Adrenal gland (tissue), 12 donors: ENCODE results near the gene INSM1. TPM values are rescaled to one million over a fixed set of nuclear protein-coding genes. Genes with fewer than 3 reads are reported as not detected.

ENCODE experiments used
- DNase-seq, 7 donors: peaks; one replicate each; pipeline ENCODE4 v3.0.0-alpha.2; 2019 to 2020
- H3K27ac ChIP-seq, 5 donors: fragments of 200-600 bp; sonication (generic) in 4 of 5; 1 replicate in 3 of 5; 2 replicates in 2 of 5; pipeline versions ENCODE4 v1.5.1 to v1.8.0; 2016 to 2020; ENCODE audit warnings: mild to moderate bottlenecking in 1 of 5
- H3K27me3 ChIP-seq: fragments of 200-600 bp; 2 replicates; pipeline ENCODE4 v1.8.0; 2021
- H3K36me3 ChIP-seq, 2 donors: fragments of 200-600 bp; replicated peaks in 1 of 2; 1 replicate in 1 of 2; 2 replicates in 1 of 2; pipeline versions ENCODE4 v1.5.1 to v1.8.0; 2018 to 2022
- H3K4me1 ChIP-seq, 2 donors: fragments of 200-600 bp; replicated peaks in 1 of 2; 1 replicate in 1 of 2; 2 replicates in 1 of 2; pipeline versions ENCODE4 v1.5.1 to v1.8.0; 2018 to 2021
- H3K4me3 ChIP-seq, 4 donors: fragments of 200-600 bp; sonication (generic) in 3 of 4; one replicate each; pipeline ENCODE4 v1.5.1; 2016 to 2018
- H3K9me3 ChIP-seq, 3 donors: fragments of 200-600 bp; sonication (generic) in 1 of 3; replicated peaks in 1 of 3; 1 replicate in 2 of 3; 2 replicates in 1 of 3; pipeline versions ENCODE4 v1.5.1 to v1.8.0; 2016 to 2021
- POLR2A ChIP-seq, 2 donors: fragments of 450-650 bp; IDR thresholded peaks; one replicate each; pipeline ENCODE4 v1.6.1; 2017; ENCODE audit warnings: antibody characterized with exemption in 2 of 2, mild to moderate bottlenecking in 2 of 2, moderate library complexity in 1 of 2
- WGBS, 4 donors: extraction: QIAGEN DNeasy Blood & Tissue Kit in 2 of 4; methylation state at CpG; one replicate each; pipeline versions ENCODE4 v1.1.5 to v1.1.7; 2013 to 2017; 5-methylcytosine and 5-hydroxymethylcytosine counted together
- intact Hi-C, 2 donors: fragments of 100-400 bp; cut with DNase I; formaldehyde crosslinking; loops; one replicate each; pipeline versions ENCODE4 v1.14.1 to v1.15.0; 2022 to 2023
- polyA plus RNA-seq, 3 donors: library from polyadenylated mRNA; stranded (reverse); fragments of 200-250 nt in 2 of 3; fragments of 350-450 nt in 1 of 3; fragmentation: Illumina TruSeq in 1 of 3; extraction: RNeasy Lipid Tissue Mini Kit (QIAGEN cat#74804) in 1 of 3; gene quantifications; one replicate each; pipeline ENCODE4 v1.2.3, GENCODE V29; 2013 to 2014
- total RNA-seq, 9 donors: library from RNA; depleted of rRNA in 4 of 9; stranded (reverse); fragments of >200 nt in 4 of 9; fragments of 120-200 nt in 1 of 9; fragmentation: NEBNext Ultra II Directional in 1 of 9; extraction: Animal tissue kit (Norgen Biotek cat#: 25700) in 1 of 9; gene quantifications; one replicate each; pipeline versions ENCODE4 v1.1.0 to v1.2.4, GENCODE V29; 2013 to 2023
- TF ChIP-seq, protein P1 (sequence below), 6 experiments: fragments of 450-650 bp in 4 of 6; fragments of 200-600 bp in 2 of 6; sonication (generic) in 1 of 6; IDR thresholded peaks; 1 replicate in 5 of 6; 2 replicates in 1 of 6; pipeline versions ENCODE4 v1.5.1 to v1.8.0; 2016 to 2021; ENCODE audit warnings: antibody characterized with exemption in 6 of 6, mild to moderate bottlenecking in 2 of 6, moderate library complexity in 1 of 6
- donor health status: healthy with polysubstance abuse.
- donor health status: Bipolar disorder and iron deficiency.
- donor health status: DM: yes; HTN: yes; CAD: no.
- donor health status: DM: no; HTN: no; CAD: no.
- donor health status: DM: no; HTN: no; CAD: no.
- donor health status: DM: yes; HTN: yes; CAD: no.

INSM1 gene
- total and polyA plus RNA-seq, 12 donors = 0.10 to 20.0 (median 7.7) TPM; not detected in 3

DNA sequence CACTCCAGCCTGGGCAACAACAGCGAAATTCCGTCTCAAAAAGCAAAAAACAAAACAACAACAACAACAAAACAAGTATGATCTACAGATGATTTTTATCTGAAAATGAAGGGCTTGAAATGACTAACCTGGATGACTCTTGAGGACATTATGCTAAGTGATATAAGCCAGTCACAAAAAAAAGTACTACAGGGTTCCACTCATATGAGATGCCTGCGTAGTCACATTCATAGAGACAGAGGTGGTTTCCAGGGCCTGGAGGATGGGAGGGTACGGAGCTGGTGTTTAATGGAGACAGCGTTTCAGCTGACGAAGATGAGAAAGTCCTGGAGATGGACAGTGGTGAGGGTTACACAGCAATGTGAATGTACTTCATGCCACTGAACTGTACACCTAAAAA is 8.3 kb upstream of the INSM1 start:
- intact Hi-C loops = loop anchor here (10.0 kb wide), 2 partner anchors 215 to 235 kb away; no protein-coding TSS in a partner anchor
- H3K27me3 ChIP-seq = peaks cover 23% of the 10 kb centered on the region
- H3K9me3 ChIP-seq = no peaks in the 10 kb centered on the region
- TF ChIP-seq, protein P1, sequence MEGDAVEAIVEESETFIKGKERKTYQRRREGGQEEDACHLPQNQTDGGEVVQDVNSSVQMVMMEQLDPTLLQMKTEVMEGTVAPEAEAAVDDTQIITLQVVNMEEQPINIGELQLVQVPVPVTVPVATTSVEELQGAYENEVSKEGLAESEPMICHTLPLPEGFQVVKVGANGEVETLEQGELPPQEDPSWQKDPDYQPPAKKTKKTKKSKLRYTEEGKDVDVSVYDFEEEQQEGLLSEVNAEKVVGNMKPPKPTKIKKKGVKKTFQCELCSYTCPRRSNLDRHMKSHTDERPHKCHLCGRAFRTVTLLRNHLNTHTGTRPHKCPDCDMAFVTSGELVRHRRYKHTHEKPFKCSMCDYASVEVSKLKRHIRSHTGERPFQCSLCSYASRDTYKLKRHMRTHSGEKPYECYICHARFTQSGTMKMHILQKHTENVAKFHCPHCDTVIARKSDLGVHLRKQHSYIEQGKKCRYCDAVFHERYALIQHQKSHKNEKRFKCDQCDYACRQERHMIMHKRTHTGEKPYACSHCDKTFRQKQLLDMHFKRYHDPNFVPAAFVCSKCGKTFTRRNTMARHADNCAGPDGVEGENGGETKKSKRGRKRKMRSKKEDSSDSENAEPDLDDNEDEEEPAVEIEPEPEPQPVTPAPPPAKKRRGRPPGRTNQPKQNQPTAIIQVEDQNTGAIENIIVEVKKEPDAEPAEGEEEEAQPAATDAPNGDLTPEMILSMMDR (IDR thresholded peaks at IDR 0.05) = no peak
- TF ChIP-seq POLR2A (IDR thresholded peaks at IDR 0.05) = no peak
- H3K4me1 ChIP-seq = peaks cover 0 to 7% of the 10 kb centered on the region in 2 donors
- H3K27ac ChIP-seq = peak overlapping the region in 1 of 5 donors; percentile 23
- no peaks in the 10 kb centered on the region for H3K36me3 ChIP-seq
- no peak overlapping the region for H3K4me3 ChIP-seq
- 63 to 74% (median 71%) methylated on average over 6 of the region's 6 CpGs for WGBS, 4 donors
- DNase-seq = no peak

DNA sequence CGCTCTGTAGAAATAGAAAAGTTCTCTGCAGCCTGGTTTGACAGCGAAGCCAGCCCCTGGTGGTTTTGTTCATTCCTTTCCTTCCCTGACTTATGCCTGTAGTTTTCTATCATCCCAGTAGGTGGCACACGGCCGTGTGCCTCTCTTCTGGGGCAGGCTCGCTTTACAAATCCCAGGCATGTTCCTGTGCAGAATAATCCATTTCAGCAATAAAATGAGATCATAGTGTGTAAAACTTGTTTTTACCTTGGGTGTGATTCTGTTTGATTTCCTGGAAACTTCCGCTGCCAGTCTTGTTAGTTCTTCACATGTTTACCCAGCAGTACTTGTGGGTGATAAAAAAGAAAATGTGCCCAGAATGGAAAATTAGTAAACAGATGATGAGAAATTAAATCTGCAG is 7.4 kb upstream of the INSM1 start:
- Histone ChIP-seq H3K27me3 (peaks cover 31% of the 10 kb centered on the region), H3K36me3 (no peaks in the 10 kb centered on the region), H3K27ac (no peak overlapping the region), H3K4me3 (no peak overlapping the region), H3K9me3 (no peaks in the 10 kb centered on the region), H3K4me1 (peaks cover 0 to 7% of the 10 kb centered on the region in 2 donors)
- TF ChIP-seq POLR2A (IDR thresholded peaks at IDR 0.05) = no peak
- TF ChIP-seq, protein P1 (IDR thresholded peaks at IDR 0.05) = peak; percentile 66 to 86 (median 76)
- DNase-seq = peak; percentile 32 to 78 (median 50)
- intact Hi-C loops = loop anchor here (10.0 kb wide), 2 partner anchors 214 to 234 kb away; no protein-coding TSS in a partner anchor
- WGBS, 4 donors = 0 to 3% (median 3%) methylated on average over 6 of the region's 6 CpGs

DNA sequence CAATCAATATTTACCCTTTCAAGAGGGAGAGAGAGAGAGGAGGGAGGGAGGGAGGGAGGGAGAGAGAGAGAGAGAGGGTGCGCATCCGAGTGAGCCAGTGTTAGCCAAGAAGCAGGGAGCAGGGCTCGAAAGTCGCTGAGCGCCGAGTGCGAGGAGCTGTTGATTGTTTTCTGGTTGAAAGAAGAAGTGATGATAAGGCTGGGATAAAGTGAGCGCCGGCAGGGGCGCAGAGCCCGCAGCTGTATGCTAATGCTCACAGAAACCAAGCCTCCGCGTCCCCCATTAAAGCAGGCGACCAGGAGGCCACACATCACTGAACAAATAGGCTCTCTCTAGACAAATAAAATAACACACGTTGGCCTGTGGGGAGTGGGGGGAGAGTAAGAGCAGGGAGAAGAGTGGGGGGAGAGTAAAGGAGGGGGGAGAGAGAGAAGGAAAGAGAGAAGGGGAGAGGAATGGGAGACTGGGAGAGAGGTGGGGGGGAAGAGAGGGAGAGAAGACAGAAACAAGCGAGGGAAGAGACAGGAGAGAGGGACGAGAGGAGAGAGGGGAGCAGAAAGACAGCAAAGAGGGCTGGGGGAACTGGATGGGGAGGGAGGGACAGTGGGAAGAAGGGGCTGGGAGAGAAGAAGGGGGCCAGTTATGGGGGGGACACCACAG is 5.0 kb upstream of the INSM1 start:
- H3K27me3 ChIP-seq = peaks cover 56% of the 10 kb centered on the region
- WGBS, 4 donors = 4 to 6% (median 4%) methylated on average over 17 of the region's 17 CpGs
- peak in 1 of 7 donors; percentile 67 for DNase-seq
- no peaks in the 10 kb centered on the region for H3K36me3 ChIP-seq
- intact Hi-C loops = loop anchor here (2.0 to 10.0 kb wide), 3 partner anchors 204 to 232 kb away; no protein-coding TSS in a partner anchor
- no peak overlapping the region for H3K4me3 ChIP-seq
- TF ChIP-seq POLR2A (IDR thresholded peaks at IDR 0.05) = no peak
- peak overlapping the region in 1 of 5 donors; percentile 32 for H3K27ac ChIP-seq
- peaks cover 0 to 14% of the 10 kb centered on the region in 2 donors for H3K4me1 ChIP-seq
- no peaks in the 10 kb centered on the region for H3K9me3 ChIP-seq

DNA sequence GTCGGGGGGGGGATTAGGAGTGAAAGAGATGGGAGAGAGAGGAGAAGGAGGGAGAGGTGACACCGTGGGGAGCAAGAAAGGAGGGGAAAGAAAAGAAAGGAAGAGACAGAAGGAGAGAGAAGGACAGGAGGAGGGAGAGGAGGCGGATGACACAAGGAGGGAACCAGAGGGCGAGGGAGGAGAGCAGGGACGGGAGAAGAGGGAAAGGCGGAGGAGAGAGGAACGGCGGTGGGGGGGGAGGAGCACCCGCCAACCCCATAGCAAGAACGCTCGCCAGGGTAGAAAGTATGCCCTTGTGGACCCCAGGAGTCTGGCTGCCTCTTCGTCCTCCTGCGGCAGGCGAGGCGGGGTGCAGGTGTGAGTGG is 4.5 kb upstream of the INSM1 start:
- peak overlapping the region in 1 of 5 donors; percentile 32 for H3K27ac ChIP-seq
- intact Hi-C loops = loop anchor here (2.0 to 10.0 kb wide), 3 partner anchors 203 to 231 kb away; no protein-coding TSS in a partner anchor
- no peaks in the 10 kb centered on the region for H3K36me3 ChIP-seq
- DNase-seq = no peak
- TF ChIP-seq, protein P1 (IDR thresholded peaks at IDR 0.05) = no peak
- no peak for TF ChIP-seq POLR2A (IDR thresholded peaks at IDR 0.05)
- 3 to 10% (median 6%) methylated on average over 11 to 15 of the region's 15 CpGs for WGBS, 4 donors
- peaks cover 0 to 14% of the 10 kb centered on the region in 2 donors for H3K4me1 ChIP-seq
- peaks cover 59% of the 10 kb centered on the region for H3K27me3 ChIP-seq
- H3K4me3 ChIP-seq = no peak overlapping the region
- H3K9me3 ChIP-seq = no peaks in the 10 kb centered on the region
